ENCODE results near the gene PLEKHA6. TPM values are rescaled to one million over a fixed set of nuclear protein-coding genes. Genes with fewer than 3 reads are reported as not detected.
A peak's percentile ranks its signal among the peaks of the same experiment; 100 is the strongest.

The PLEKHA6 gene
- total and polyA plus RNA-seq, 4 donors: 17.1 to 33.2 (median 26.6) TPM

- Histone ChIP-seq H3K4me1 (ENCODE audit: control insufficient read depth, insufficient read depth, low read length) (peaks cover 47% of the 10 kb centered on the region), H3K9me3 (ENCODE audit: control insufficient read depth, insufficient read depth, low read length) (no peaks in the 10 kb centered on the region), H3K27me3 (ENCODE audit: control insufficient read depth, insufficient read depth, low read length) (no peaks in the 10 kb centered on the region), H3K36me3 (ENCODE audit: control insufficient read depth, insufficient read depth, low read length) (peaks cover 68% of the 10 kb centered on the region), H3K27ac (ENCODE audit: low read depth, low read length) (no peak overlapping the region), H3K4me3 (ENCODE audit: low read depth, low read length) (no peak overlapping the region)
- peak in 1 of 6 donors; percentile 44 for DNase-seq (ENCODE audit: low read depth in 4 of 6, low spot score in 6 of 6)
- 70% methylated on average over 18 of the region's 24 CpGs for WGBS (ENCODE audit: insufficient coverage)
Measured at GRCh38 chr1:204257446-204257845, 102.3 kb downstream of the PLEKHA6 start.

GRCh38 chr1:204256531-204256930 lies 103.2 kb downstream of the PLEKHA6 start:
- Histone ChIP-seq H3K4me1 (ENCODE audit: control insufficient read depth, insufficient read depth, low read length) (peaks cover 42% of the 10 kb centered on the region), H3K27ac (ENCODE audit: low read depth, low read length) (no peak overlapping the region), H3K36me3 (ENCODE audit: control insufficient read depth, insufficient read depth, low read length) (peaks cover 64% of the 10 kb centered on the region), H3K9me3 (ENCODE audit: control insufficient read depth, insufficient read depth, low read length) (no peaks in the 10 kb centered on the region), H3K4me3 (ENCODE audit: low read depth, low read length) (no peak overlapping the region), H3K27me3 (ENCODE audit: control insufficient read depth, insufficient read depth, low read length) (no peaks in the 10 kb centered on the region)
- DNase-seq (ENCODE audit: low read depth in 4 of 6, low spot score in 6 of 6): no peak
- whole genome bisulfite sequencing (ENCODE audit: insufficient coverage): 87% methylated on average over 9 of the region's 10 CpGs

DNA sequence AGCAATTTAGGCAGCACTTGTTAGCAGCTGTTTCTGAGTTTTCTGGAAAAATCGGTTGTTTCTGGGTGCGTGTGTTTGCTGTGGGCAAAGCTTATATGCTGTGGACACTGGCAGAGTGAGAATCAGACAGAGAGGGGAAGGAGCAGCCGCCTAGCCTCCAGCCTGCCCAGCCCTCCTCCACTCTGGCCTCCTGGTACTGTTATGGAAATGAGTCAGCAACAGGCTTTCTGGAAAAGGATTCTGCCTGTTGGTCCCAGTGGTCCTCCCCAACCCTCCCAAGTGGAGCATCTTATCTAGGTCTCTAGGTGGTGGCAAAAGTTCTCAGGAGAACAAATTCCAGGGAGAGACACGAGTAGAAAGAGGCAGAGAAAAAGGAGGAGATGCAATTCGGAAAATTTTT lies 103.8 kb downstream of the PLEKHA6 start:
- Histone ChIP-seq H3K27me3 (ENCODE audit: control insufficient read depth, insufficient read depth, low read length) (no peaks in the 10 kb centered on the region), H3K4me1 (ENCODE audit: control insufficient read depth, insufficient read depth, low read length) (peaks cover 42% of the 10 kb centered on the region), H3K4me3 (ENCODE audit: low read depth, low read length) (no peak overlapping the region), H3K36me3 (ENCODE audit: control insufficient read depth, insufficient read depth, low read length) (peaks cover 62% of the 10 kb centered on the region), H3K9me3 (ENCODE audit: control insufficient read depth, insufficient read depth, low read length) (no peaks in the 10 kb centered on the region), H3K27ac (ENCODE audit: low read depth, low read length) (no peak overlapping the region)
- WGBS (ENCODE audit: insufficient coverage): 36% methylated on average over 2 of the region's 5 CpGs
- DNase-seq (ENCODE audit: low read depth in 4 of 6, low spot score in 6 of 6): no peak

DNA sequence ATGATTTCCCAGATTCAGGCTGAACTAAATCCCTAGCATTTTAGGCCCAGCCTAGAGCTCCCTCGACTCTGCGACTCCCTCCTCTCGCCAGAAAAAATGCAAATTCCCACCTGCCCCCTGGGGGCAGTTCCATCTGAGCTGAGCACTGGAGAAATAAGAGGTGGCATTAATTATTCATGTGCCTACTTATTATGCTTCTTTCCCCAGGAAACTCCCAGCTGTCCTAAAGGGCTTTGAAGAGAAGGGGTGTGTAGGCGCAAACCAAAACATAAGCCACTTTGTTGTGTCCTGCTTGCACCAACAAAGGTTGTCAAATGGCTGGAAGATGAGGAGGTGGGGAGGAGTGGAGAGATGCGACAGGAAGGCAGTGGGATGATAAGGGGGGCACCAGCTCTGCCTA lies 104.5 kb downstream of the PLEKHA6 start:
- H3K27ac ChIP-seq (ENCODE audit: low read depth, low read length): no peak overlapping the region
- peak in 2 of 6 donors; percentile 75 to 85 for DNase-seq (ENCODE audit: low read depth in 4 of 6, low spot score in 6 of 6)

GRCh38 chr1:204254031-204254661 lies 105.6 kb downstream of the PLEKHA6 start:
- H3K4me1 ChIP-seq (ENCODE audit: control insufficient read depth, insufficient read depth, low read length): peaks cover 36% of the 10 kb centered on the region
- peaks cover 58% of the 10 kb centered on the region for H3K36me3 ChIP-seq (ENCODE audit: control insufficient read depth, insufficient read depth, low read length)
- no peak for DNase-seq (ENCODE audit: low read depth in 4 of 6, low spot score in 6 of 6)
- no peak overlapping the region for H3K4me3 ChIP-seq (ENCODE audit: low read depth, low read length)
- no peak overlapping the region for H3K27ac ChIP-seq (ENCODE audit: low read depth, low read length)
- H3K27me3 ChIP-seq (ENCODE audit: control insufficient read depth, insufficient read depth, low read length): no peaks in the 10 kb centered on the region
- no peaks in the 10 kb centered on the region for H3K9me3 ChIP-seq (ENCODE audit: control insufficient read depth, insufficient read depth, low read length)
- WGBS (ENCODE audit: insufficient coverage): 50% methylated on average over 6 of the region's 7 CpGs

More for the DNA sequence above, 104.5 kb downstream of the PLEKHA6 start:
- Histone ChIP-seq H3K27me3 (ENCODE audit: control insufficient read depth, insufficient read depth, low read length) (no peaks in the 10 kb centered on the region), H3K9me3 (ENCODE audit: control insufficient read depth, insufficient read depth, low read length) (no peaks in the 10 kb centered on the region), H3K36me3 (ENCODE audit: control insufficient read depth, insufficient read depth, low read length) (peaks cover 61% of the 10 kb centered on the region), H3K4me1 (ENCODE audit: control insufficient read depth, insufficient read depth, low read length) (peaks cover 42% of the 10 kb centered on the region), H3K4me3 (ENCODE audit: low read depth, low read length) (no peak overlapping the region)
- no CpG with 5 or more reads among the region's 5 CpGs for WGBS (ENCODE audit: insufficient coverage)

GRCh38 chr1:204251926-204252689 lies 107.6 kb downstream of the PLEKHA6 start:
- Histone ChIP-seq H3K27me3 (ENCODE audit: control insufficient read depth, insufficient read depth, low read length) (no peaks in the 10 kb centered on the region), H3K27ac (ENCODE audit: low read depth, low read length) (no peak overlapping the region), H3K9me3 (ENCODE audit: control insufficient read depth, insufficient read depth, low read length) (no peaks in the 10 kb centered on the region), H3K4me1 (ENCODE audit: control insufficient read depth, insufficient read depth, low read length) (peaks cover 25% of the 10 kb centered on the region), H3K36me3 (ENCODE audit: control insufficient read depth, insufficient read depth, low read length) (peaks cover 62% of the 10 kb centered on the region), H3K4me3 (ENCODE audit: low read depth, low read length) (no peak overlapping the region)
- WGBS (ENCODE audit: insufficient coverage): 73% methylated on average over 3 of the region's 6 CpGs
- DNase-seq (ENCODE audit: low read depth in 4 of 6, low spot score in 6 of 6): no peak

GRCh38 chr1:204251286-204251685 lies 108.4 kb downstream of the PLEKHA6 start:
- peaks cover 62% of the 10 kb centered on the region for H3K36me3 ChIP-seq (ENCODE audit: control insufficient read depth, insufficient read depth, low read length)
- no peak overlapping the region for H3K4me3 ChIP-seq (ENCODE audit: low read depth, low read length)
- H3K4me1 ChIP-seq (ENCODE audit: control insufficient read depth, insufficient read depth, low read length): peaks cover 19% of the 10 kb centered on the region
- 100% methylated on average over 3 of the region's 7 CpGs for WGBS (ENCODE audit: insufficient coverage)
- H3K9me3 ChIP-seq (ENCODE audit: control insufficient read depth, insufficient read depth, low read length): no peaks in the 10 kb centered on the region
- DNase-seq (ENCODE audit: low read depth in 4 of 6, low spot score in 6 of 6): no peak
- no peak overlapping the region for H3K27ac ChIP-seq (ENCODE audit: low read depth, low read length)
- no peaks in the 10 kb centered on the region for H3K27me3 ChIP-seq (ENCODE audit: control insufficient read depth, insufficient read depth, low read length)

- Histone ChIP-seq H3K4me3 (ENCODE audit: low read depth, low read length) (no peak overlapping the region), H3K36me3 (ENCODE audit: control insufficient read depth, insufficient read depth, low read length) (peaks cover 63% of the 10 kb centered on the region), H3K27ac (ENCODE audit: low read depth, low read length) (no peak overlapping the region), H3K9me3 (ENCODE audit: control insufficient read depth, insufficient read depth, low read length) (no peaks in the 10 kb centered on the region), H3K4me1 (ENCODE audit: control insufficient read depth, insufficient read depth, low read length) (peaks cover 13% of the 10 kb centered on the region), H3K27me3 (ENCODE audit: control insufficient read depth, insufficient read depth, low read length) (no peaks in the 10 kb centered on the region)
- 74% methylated on average over 9 of the region's 12 CpGs for WGBS (ENCODE audit: insufficient coverage)
- no peak for DNase-seq (ENCODE audit: low read depth in 4 of 6, low spot score in 6 of 6)
Measured at GRCh38 chr1:204250428-204251030, 109.2 kb downstream of the PLEKHA6 start.

GRCh38 chr1:204249736-204250427 lies 109.8 kb downstream of the PLEKHA6 start:
- DNase-seq (ENCODE audit: low read depth in 4 of 6, low spot score in 6 of 6): no peak
- Histone ChIP-seq H3K27ac (ENCODE audit: low read depth, low read length) (no peak overlapping the region), H3K4me1 (ENCODE audit: control insufficient read depth, insufficient read depth, low read length) (peaks cover 7% of the 10 kb centered on the region), H3K4me3 (ENCODE audit: low read depth, low read length) (no peak overlapping the region), H3K9me3 (ENCODE audit: control insufficient read depth, insufficient read depth, low read length) (no peaks in the 10 kb centered on the region), H3K27me3 (ENCODE audit: control insufficient read depth, insufficient read depth, low read length) (no peaks in the 10 kb centered on the region), H3K36me3 (ENCODE audit: control insufficient read depth, insufficient read depth, low read length) (peaks cover 69% of the 10 kb centered on the region)
- WGBS (ENCODE audit: insufficient coverage): 67% methylated on average over 7 of the region's 7 CpGs

Data from spinal cord (tissue), 10 donors.